IMR-90 (cell line): Measurements from ENCODE around the gene DDI2. TPM values are rescaled to one million over a fixed set of nuclear protein-coding genes. Genes with fewer than 3 reads are reported as not detected.
"Not testable (repeated sequence)": the region's sequence is repeated elsewhere in the genome, so short reads cannot be mapped to it uniquely, and the experiment has no call there.

Source experiments
- ATAC-seq: fragments of 200-7000 bp; cut with Tn5 transposase; 2 replicates; pipeline ENCODE4 v1.9.1; 2020; ENCODE audit warnings: low read depth, mild to moderate bottlenecking, moderate library complexity
- BruUV-seq: library from RNA; stranded (reverse); fragments of 400-500 nt; replicated peaks from 2 replicates; lab custom pipeline; 2021; lab: Mats Ljungman, UMichigan
- CTCF ChIA-PET: fragments of 300-600 bp; formaldehyde crosslinking; extraction: SDS; loops from one replicate; lab custom pipeline; 2021; ENCODE audit warnings: antibody characterized with exemption; lab: Yijun Ruan, JAX
- POLR2A ChIA-PET: fragments of 300-600 bp; sonication (Branson Sonifier 250); formaldehyde crosslinking; loops from one replicate; lab custom pipeline; 2022; ENCODE audit warnings: antibody characterized with exemption; ENCODE audit not compliant: unreplicated experiment; lab: Charles Lee
- DNase-seq: peaks from one replicate; pipeline ENCODE4 v3.0.0; 2013
- H2AFZ ChIP-seq: replicated peaks from 2 replicates; pipeline ENCODE3; 2013; ENCODE audit warnings: low read length, mild to moderate bottlenecking; ENCODE audit not compliant: poor library complexity
- H2AK5ac ChIP-seq: 2 replicates; pipeline ENCODE4 v1.6.1; 2013; ENCODE audit warnings: low read depth, low read length, inconsistent platforms
- H2AK9ac ChIP-seq: replicated peaks from 2 replicates; pipeline ENCODE3; 2013; ENCODE audit warnings: mild to moderate bottlenecking, low read depth, low read length, moderate library complexity; ENCODE audit not compliant: poor library complexity
- H2BK120ac ChIP-seq: 2 replicates; pipeline ENCODE4 v1.6.1; 2013; ENCODE audit warnings: low read depth, low read length, inconsistent platforms
- H2BK15ac ChIP-seq: 3 replicates; pipeline ENCODE4 v1.6.1; 2013; ENCODE audit warnings: low read depth, low read length, inconsistent platforms
- H2BK20ac ChIP-seq: 2 replicates; pipeline ENCODE4 v1.6.1; 2013; ENCODE audit warnings: low read depth, mild to moderate bottlenecking, inconsistent platforms, low read length, moderate library complexity
- H2BK5ac ChIP-seq: 2 replicates; pipeline ENCODE4 v1.6.1; 2013; ENCODE audit warnings: mild to moderate bottlenecking, low read depth, low read length, inconsistent platforms; ENCODE audit not compliant: poor library complexity, severe bottlenecking
- H3K14ac ChIP-seq: replicated peaks from 2 replicates; pipeline ENCODE4 v1.6.1; 2013; ENCODE audit warnings: low read depth, low read length, inconsistent platforms
- H3K18ac ChIP-seq: 2 replicates; pipeline ENCODE4 v1.6.1; 2013; ENCODE audit warnings: low read depth, low read length, control low read depth
- H3K23ac ChIP-seq: 2 replicates; pipeline ENCODE4 v1.6.1; 2013; ENCODE audit warnings: low read depth, low read length, inconsistent platforms
- H3K27ac ChIP-seq: 2 replicates; pipeline ENCODE4 v1.5.1; 2013; ENCODE audit warnings: mild to moderate bottlenecking, control low read depth, low read length; ENCODE audit not compliant: insufficient read depth
- H3K27me3 ChIP-seq: 2 replicates; pipeline ENCODE4 v1.6.1; 2013; ENCODE audit warnings: low read length; ENCODE audit not compliant: control insufficient read depth, insufficient read depth
- H3K36me3 ChIP-seq: 2 replicates; pipeline ENCODE4 v1.6.1; 2013; ENCODE audit warnings: low read length, mixed read lengths; ENCODE audit not compliant: control insufficient read depth, insufficient read depth
- H3K4ac ChIP-seq: 2 replicates; pipeline ENCODE4 v1.6.1; 2013; ENCODE audit warnings: low read depth, low read length, inconsistent platforms
- H3K4me1 ChIP-seq: 2 replicates; pipeline ENCODE4 v1.6.1; 2013; ENCODE audit warnings: low read length, mixed read lengths; ENCODE audit not compliant: control insufficient read depth, insufficient read depth
- H3K4me2 ChIP-seq: 2 replicates; pipeline ENCODE4 v1.6.1; 2013; ENCODE audit warnings: low read depth, mild to moderate bottlenecking, control low read depth, low read length, moderate library complexity
- H3K4me3 ChIP-seq: 2 replicates; pipeline ENCODE4 v1.5.1; 2013; ENCODE audit warnings: low read depth, mild to moderate bottlenecking, control low read depth, low read length, moderate library complexity; ENCODE audit not compliant: insufficient read depth
- H3K56ac ChIP-seq: 2 replicates; pipeline ENCODE4 v1.6.1; 2013; ENCODE audit warnings: low read length, inconsistent platforms; ENCODE audit not compliant: insufficient read depth; ENCODE audit errors: extremely low read depth
- H3K79me1 ChIP-seq, 2 experiments: 2 replicates each; pipeline ENCODE4 v1.6.1; 2013; ENCODE audit warnings: low read length in 2 of 2, inconsistent platforms in 1 of 2, low read depth in 1 of 2
- H3K9ac ChIP-seq: 2 replicates; pipeline ENCODE4 v1.6.1; 2013; ENCODE audit warnings: low read depth, low read length, control low read depth
- H3K9me1 ChIP-seq: 2 replicates; pipeline ENCODE4 v1.6.1; 2013; ENCODE audit warnings: low read length, inconsistent platforms; ENCODE audit not compliant: insufficient read depth
- H3K9me3 ChIP-seq: 2 replicates; pipeline ENCODE4 v1.6.1; 2013; ENCODE audit warnings: low read length; ENCODE audit not compliant: control insufficient read depth, insufficient read depth
- H4K20me1 ChIP-seq: 2 replicates; pipeline ENCODE4 v1.6.1; 2013; ENCODE audit warnings: low read length, inconsistent platforms; ENCODE audit not compliant: insufficient read depth
- H4K5ac ChIP-seq: 2 replicates; pipeline ENCODE4 v1.6.1; 2013; ENCODE audit warnings: mild to moderate bottlenecking, low read depth, low read length, control low read depth
- H4K8ac ChIP-seq, 2 experiments: 2 replicates each; pipeline ENCODE4 v1.6.1; 2013; ENCODE audit warnings: low read depth in 2 of 2, low read length in 2 of 2, control low read depth in 1 of 2, inconsistent platforms in 1 of 2
- H4K91ac ChIP-seq: 2 replicates; pipeline ENCODE4 v1.6.1; 2013; ENCODE audit warnings: low read depth, low read length, inconsistent platforms; ENCODE audit not compliant: insufficient read depth
- WGBS, 2 experiments: methylation state at CpG; one replicate each; pipeline versions ENCODE4 v1.1.5 to v1.1.7; 2013; ENCODE audit warnings: missing lambda C conversion rate in 2 of 2; ENCODE audit not compliant: insufficient read length in 1 of 2; ENCODE audit errors: extremely low coverage in 2 of 2; 5-methylcytosine and 5-hydroxymethylcytosine counted together
- dilution Hi-C: fragments of 300-500 bp; cut with HindIII; formaldehyde crosslinking; loops from one replicate; pipeline ENCODE4 v1.14.3; 2018; ENCODE audit warnings: low sequenced_read_pairs; ENCODE audit not compliant: unreplicated experiment
- in situ Hi-C: fragments of 300-500 bp; cut with MboI; formaldehyde crosslinking; loops from 3 replicates; pipeline ENCODE4 v1.14.3; 2019; ENCODE audit warnings: low sequenced_read_pairs, inconsistent platforms, mixed read lengths
- intact Hi-C: fragments of 100-400 bp; cut with micrococcal nuclease; formaldehyde crosslinking; loops from 2 replicates; pipeline ENCODE4 v1.10.0; 2022
- polyA plus RNA-seq, 3 experiments: library from polyadenylated mRNA; depleted of rRNA; stranded (reverse); fragments of >200 nt; gene quantifications; 2 replicates each; pipeline ENCODE4 v1.2.3, GENCODE V29; 2012; ENCODE audit warnings: low replicate concordance in 1 of 3
- total RNA-seq: library from RNA; depleted of rRNA; stranded (reverse); fragments of >200 nt; gene quantifications from 2 replicates; pipeline ENCODE4 v1.2.3, GENCODE V29; 2012

The DDI2 gene
- total and polyA plus RNA-seq, 2 of the 4 experiments (the other 2 are of a cell fraction): 6.0 to 13.4 TPM

DNA sequence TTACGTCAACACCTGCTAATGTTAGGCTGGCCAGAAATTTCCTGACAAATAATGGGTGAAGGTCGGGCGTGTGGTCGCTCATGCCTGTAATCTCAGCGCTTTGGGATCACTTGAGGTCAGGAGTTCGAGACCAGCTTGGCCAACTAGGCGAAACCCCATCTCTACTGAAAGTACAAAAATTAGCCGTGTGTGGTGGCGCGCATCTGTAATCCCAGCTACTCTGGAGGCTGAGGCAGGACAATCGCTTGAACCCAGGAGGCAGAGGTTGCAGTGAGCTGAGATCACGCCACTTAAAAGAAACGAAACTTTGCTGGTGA lies 13.3 kb upstream of the DDI2 start:
- Histone ChIP-seq H3K18ac (peak overlapping the region; percentile 21; the same call in 1 of the 2 replicates), H2AK9ac (peak overlapping the region; percentile 77), H3K4me2 (peak overlapping the region; percentile 84), H2AFZ (peak overlapping the region; percentile 98), H3K4ac (peak overlapping the region; percentile 59), H2BK15ac (0 out of 3 replicates have a peak overlapping the region, but pooled peaks have one; percentile 36), H4K91ac (peak overlapping the region; percentile 83), H3K27ac (peak overlapping the region; percentile 36), H3K23ac (peak overlapping the region; percentile 57), H3K4me3 (peak overlapping the region; percentile 50), H4K5ac (peak overlapping the region; percentile 81), H4K8ac (peak overlapping the region; percentile 94 to 95), H3K14ac (peak overlapping the region; percentile 88), H2BK5ac (peak overlapping the region; percentile 21)
- dilution Hi-C loops, BruUV-seq, ATAC-seq, H3K36me3 ChIP-seq, intact Hi-C loops, H3K27me3 ChIP-seq, H2AK5ac ChIP-seq, H3K9me3 ChIP-seq, H3K9me1 ChIP-seq, H2BK120ac ChIP-seq, H2BK20ac ChIP-seq, H3K56ac ChIP-seq, H3K79me1 ChIP-seq, DNase-seq, H3K9ac ChIP-seq, H4K20me1 ChIP-seq, H3K4me1 ChIP-seq, in situ Hi-C loops: not testable (repeated sequence)
- ChIA-PET CTCF (interaction anchor here (1.2 kb wide), 1 partner anchor 14 kb away, joined by 3 read pairs; no protein-coding TSS in a partner anchor), POLR2A (interaction anchor here (1.0 kb wide), 1 partner anchor 23 kb away, joined by 3 read pairs; no protein-coding TSS in a partner anchor)
- 59% methylated on average over 9 of the region's 13 CpGs; no CpG with 5 or more reads in 1 of the 2 experiments for WGBS, 2 experiments

DNA sequence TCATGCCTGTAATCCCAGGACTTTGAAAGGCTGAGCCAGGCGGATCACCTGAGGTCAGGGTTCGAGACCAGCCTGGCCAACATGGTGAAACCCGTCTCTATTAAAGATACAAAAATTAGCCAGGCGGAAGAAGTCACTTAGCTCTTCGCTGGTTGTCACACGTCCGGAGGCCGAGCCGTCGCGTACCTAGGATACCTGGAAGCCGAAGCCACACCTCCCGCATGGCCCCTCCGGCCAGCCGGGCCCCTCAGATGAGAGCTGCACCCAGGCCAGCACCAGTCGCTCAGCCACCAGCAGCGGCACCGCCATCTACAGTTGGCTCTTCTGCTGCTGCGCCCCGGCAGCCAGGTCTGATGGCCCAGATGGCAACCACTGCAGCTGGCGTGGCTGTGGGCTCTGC lies 12.9 kb upstream of the DDI2 start:
- POLR2A ChIA-PET: not testable (repeated sequence)
- 90% methylated on average over 11 of the region's 21 CpGs; no CpG with 5 or more reads in 1 of the 2 experiments for WGBS, 2 experiments

More for the DNA sequence above, 12.9 kb upstream of the DDI2 start:
- H3K4me2 ChIP-seq, H2AFZ ChIP-seq, H2AK9ac ChIP-seq, H4K8ac ChIP-seq, H2BK15ac ChIP-seq, H3K9me1 ChIP-seq, dilution Hi-C loops, in situ Hi-C loops, BruUV-seq, H4K5ac ChIP-seq, H2BK20ac ChIP-seq, H2BK120ac ChIP-seq, H3K9ac ChIP-seq, H4K20me1 ChIP-seq, H2BK5ac ChIP-seq, H3K23ac ChIP-seq, H3K14ac ChIP-seq, H4K91ac ChIP-seq, H3K4me1 ChIP-seq, H3K27me3 ChIP-seq, H2AK5ac ChIP-seq, intact Hi-C loops, H3K9me3 ChIP-seq, H3K36me3 ChIP-seq, ATAC-seq, DNase-seq, H3K79me1 ChIP-seq, H3K56ac ChIP-seq, H3K4ac ChIP-seq, H3K18ac ChIP-seq, H3K4me3 ChIP-seq, H3K27ac ChIP-seq: not testable (repeated sequence)
- CTCF ChIA-PET: interaction anchor here (1.2 kb wide), 1 partner anchor 14 kb away, joined by 3 read pairs; no protein-coding TSS in a partner anchor
